WTC11 (cell line): ENCODE data around the gene NHERF1.

Experiments used
- CREM ChIP-seq: sonication (generic); formaldehyde crosslinking; IDR thresholded peaks from 2 replicates; pipeline ENCODE4 v1.8.1; 2022; ENCODE audit warnings: mild to moderate bottlenecking, missing genetic modification reagents, moderate library complexity
- TF ChIP-seq, protein P1 (sequence below): sonication (generic); formaldehyde crosslinking; IDR thresholded peaks from 2 replicates; pipeline ENCODE4 v1.8.1; 2023; ENCODE audit warnings: mild to moderate bottlenecking, missing genetic modification reagents, moderate library complexity
- TF ChIP-seq, protein P2 (sequence below): fragments of 200-600 bp; IDR thresholded peaks from 2 replicates; pipeline ENCODE4 v1.8.0; 2022; ENCODE audit warnings: antibody characterized with exemption
- TF ChIP-seq, protein P3 (sequence below): sonication (generic); formaldehyde crosslinking; IDR thresholded peaks from 2 replicates; pipeline ENCODE4 v1.8.1; 2022; ENCODE audit warnings: missing genetic modification reagents, borderline replicate concordance

DNA sequence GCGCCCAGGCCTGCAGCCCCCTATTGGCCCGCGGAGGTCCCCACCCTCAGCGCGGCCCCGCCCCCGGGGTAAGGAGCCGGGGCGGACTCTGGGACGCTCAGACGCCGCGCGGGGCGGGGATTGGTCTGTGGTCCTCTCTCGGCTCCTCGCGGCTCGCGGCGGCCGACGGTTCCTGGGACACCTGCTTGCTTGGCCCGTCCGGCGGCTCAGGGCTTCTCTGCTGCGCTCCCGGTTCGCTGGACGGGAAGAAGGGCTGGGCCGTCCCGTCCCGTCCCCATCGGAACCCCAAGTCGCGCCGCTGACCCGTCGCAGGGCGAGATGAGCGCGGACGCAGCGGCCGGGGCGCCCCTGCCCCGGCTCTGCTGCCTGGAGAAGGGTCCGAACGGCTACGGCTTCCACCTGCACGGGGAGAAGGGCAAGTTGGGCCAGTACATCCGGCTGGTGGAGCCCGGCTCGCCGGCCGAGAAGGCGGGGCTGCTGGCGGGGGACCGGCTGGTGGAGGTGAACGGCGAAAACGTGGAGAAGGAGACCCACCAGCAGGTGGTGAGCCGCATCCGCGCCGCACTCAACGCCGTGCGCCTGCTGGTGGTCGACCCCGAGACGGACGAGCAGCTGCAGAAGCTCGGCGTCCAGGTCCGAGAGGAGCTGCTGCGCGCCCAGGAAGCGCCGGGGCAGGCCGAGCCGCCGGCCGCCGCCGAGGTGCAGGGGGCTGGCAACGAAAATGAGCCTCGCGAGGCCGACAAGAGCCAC is at the start of gene NHERF1:
- TF ChIP-seq, protein P1, sequence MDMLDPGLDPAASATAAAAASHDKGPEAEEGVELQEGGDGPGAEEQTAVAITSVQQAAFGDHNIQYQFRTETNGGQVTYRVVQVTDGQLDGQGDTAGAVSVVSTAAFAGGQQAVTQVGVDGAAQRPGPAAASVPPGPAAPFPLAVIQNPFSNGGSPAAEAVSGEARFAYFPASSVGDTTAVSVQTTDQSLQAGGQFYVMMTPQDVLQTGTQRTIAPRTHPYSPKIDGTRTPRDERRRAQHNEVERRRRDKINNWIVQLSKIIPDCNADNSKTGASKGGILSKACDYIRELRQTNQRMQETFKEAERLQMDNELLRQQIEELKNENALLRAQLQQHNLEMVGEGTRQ (CRISPR knock-in tag), result no peak
- TF ChIP-seq, protein P2, sequence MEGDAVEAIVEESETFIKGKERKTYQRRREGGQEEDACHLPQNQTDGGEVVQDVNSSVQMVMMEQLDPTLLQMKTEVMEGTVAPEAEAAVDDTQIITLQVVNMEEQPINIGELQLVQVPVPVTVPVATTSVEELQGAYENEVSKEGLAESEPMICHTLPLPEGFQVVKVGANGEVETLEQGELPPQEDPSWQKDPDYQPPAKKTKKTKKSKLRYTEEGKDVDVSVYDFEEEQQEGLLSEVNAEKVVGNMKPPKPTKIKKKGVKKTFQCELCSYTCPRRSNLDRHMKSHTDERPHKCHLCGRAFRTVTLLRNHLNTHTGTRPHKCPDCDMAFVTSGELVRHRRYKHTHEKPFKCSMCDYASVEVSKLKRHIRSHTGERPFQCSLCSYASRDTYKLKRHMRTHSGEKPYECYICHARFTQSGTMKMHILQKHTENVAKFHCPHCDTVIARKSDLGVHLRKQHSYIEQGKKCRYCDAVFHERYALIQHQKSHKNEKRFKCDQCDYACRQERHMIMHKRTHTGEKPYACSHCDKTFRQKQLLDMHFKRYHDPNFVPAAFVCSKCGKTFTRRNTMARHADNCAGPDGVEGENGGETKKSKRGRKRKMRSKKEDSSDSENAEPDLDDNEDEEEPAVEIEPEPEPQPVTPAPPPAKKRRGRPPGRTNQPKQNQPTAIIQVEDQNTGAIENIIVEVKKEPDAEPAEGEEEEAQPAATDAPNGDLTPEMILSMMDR, result no peak
- no peak for TF ChIP-seq CREM (CRISPR knock-in tag)
- TF ChIP-seq, protein P3, sequence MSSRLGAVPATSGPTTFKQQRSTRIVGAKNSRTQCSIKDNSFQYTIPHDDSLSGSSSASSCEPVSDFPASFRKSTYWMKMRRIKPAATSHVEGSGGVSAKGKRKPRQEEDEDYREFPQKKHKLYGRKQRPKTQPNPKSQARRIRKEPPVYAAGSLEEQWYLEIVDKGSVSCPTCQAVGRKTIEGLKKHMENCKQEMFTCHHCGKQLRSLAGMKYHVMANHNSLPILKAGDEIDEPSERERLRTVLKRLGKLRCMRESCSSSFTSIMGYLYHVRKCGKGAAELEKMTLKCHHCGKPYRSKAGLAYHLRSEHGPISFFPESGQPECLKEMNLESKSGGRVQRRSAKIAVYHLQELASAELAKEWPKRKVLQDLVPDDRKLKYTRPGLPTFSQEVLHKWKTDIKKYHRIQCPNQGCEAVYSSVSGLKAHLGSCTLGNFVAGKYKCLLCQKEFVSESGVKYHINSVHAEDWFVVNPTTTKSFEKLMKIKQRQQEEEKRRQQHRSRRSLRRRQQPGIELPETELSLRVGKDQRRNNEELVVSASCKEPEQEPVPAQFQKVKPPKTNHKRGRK (CRISPR knock-in tag), result no peak
